HepG2 (cell line): ENCODE measurements around the gene RGS6. TPM values are rescaled to one million over a fixed set of nuclear protein-coding genes. Genes with fewer than 3 reads are reported as not detected.

Experiments
- ATAC-seq: fragments of 200-7000 bp; cut with Tn5 transposase; 3 replicates; pipeline ENCODE4 v1.9.1; 2020; ENCODE audit warnings: mild to moderate bottlenecking, moderate library complexity
- BruUV-seq: library from RNA; stranded (reverse); fragments of 400-500 nt; replicated peaks from 2 replicates; lab custom pipeline; 2021; lab: Mats Ljungman, UMichigan
- CTCF ChIA-PET: fragments of 300-600 bp; formaldehyde crosslinking; extraction: SDS; loops from one replicate; lab custom pipeline; 2021; ENCODE audit warnings: low total read pairs, inconsistent platforms, low intra/inter-chr PET ratio; lab: Yijun Ruan, JAX
- POLR2A ChIA-PET: fragments of 350-600 bp; sonication (Branson Sonifier 250); formaldehyde crosslinking; loops from one replicate; lab custom pipeline; 2020; ENCODE audit warnings: antibody characterized with exemption, inconsistent platforms; lab: Yijun Ruan, JAX
- DNase-seq: peaks from one replicate; pipeline ENCODE4 v3.0.0-alpha.2; 2015; ENCODE audit warnings: low spot score
- FAIRE-seq: peaks from 3 replicates; lab custom pipeline; 2011; peaks lifted over from hg19 to GRCh38; lab: Jason Lieb, UNC
- H2AFZ ChIP-seq: one replicate; pipeline ENCODE4 v1.6.1; 2011; ENCODE audit warnings: low read length, inconsistent platforms
- H3K27ac ChIP-seq: fragments of 300-600 bp; 3 replicates; pipeline ENCODE4 v1.8.0; 2011; ENCODE audit warnings: mixed run types, mild to moderate bottlenecking, mixed read lengths, low read length, inconsistent platforms; ENCODE audit not compliant: insufficient read depth; ENCODE audit errors: extremely low read length
- H3K27me3 ChIP-seq, 2 experiments: fragments of 200-600 bp in 1 of 2; 2 replicates in 1 of 2; 3 replicates in 1 of 2; pipeline versions ENCODE4 v1.6.0 to v1.8.0; 2011; ENCODE audit warnings: low read length in 2 of 2, mild to moderate bottlenecking in 2 of 2, moderate library complexity in 2 of 2, inconsistent platforms in 1 of 2; ENCODE audit not compliant: insufficient read depth in 2 of 2, control insufficient read depth in 1 of 2
- H3K36me3 ChIP-seq, 2 experiments: fragments of 200-600 bp in 1 of 2; replicated peaks in 1 of 2; 2 replicates in 1 of 2; 3 replicates in 1 of 2; pipeline versions ENCODE4 v1.5.1 to v1.8.0; 2011; ENCODE audit warnings: low read length in 2 of 2, inconsistent platforms in 1 of 2; ENCODE audit not compliant: insufficient read depth in 2 of 2, control insufficient read depth in 1 of 2
- H3K4me1 ChIP-seq: 2 replicates; pipeline ENCODE4 v1.5.1; 2012; ENCODE audit warnings: low read length, inconsistent platforms; ENCODE audit not compliant: insufficient read depth
- H3K4me2 ChIP-seq: 2 replicates; pipeline ENCODE4 v1.6.0; 2011; ENCODE audit warnings: low read depth, low read length, inconsistent platforms
- H3K4me3 ChIP-seq, 3 experiments: fragments of 200-600 bp in 1 of 3; sonication (generic), shearing (Covaris generic) in 1 of 3; replicated peaks in 1 of 3; 2 replicates each; pipeline ENCODE4 v1.5.1; 2011 to 2016; ENCODE audit warnings: low read length in 3 of 3, inconsistent platforms in 2 of 3, low read depth in 2 of 3, mild to moderate bottlenecking in 2 of 3, control low read depth in 1 of 3, mixed read lengths in 1 of 3; ENCODE audit not compliant: insufficient read depth in 1 of 3
- H3K79me2 ChIP-seq: one replicate; pipeline ENCODE4 v1.6.1; 2011; ENCODE audit warnings: low read length, inconsistent platforms; ENCODE audit not compliant: insufficient read depth
- H3K9ac ChIP-seq: 2 replicates; pipeline ENCODE4 v1.6.0; 2011; ENCODE audit warnings: mild to moderate bottlenecking, low read depth, low read length, inconsistent platforms; ENCODE audit not compliant: insufficient read depth
- H3K9me3 ChIP-seq: 2 replicates; pipeline ENCODE4 v1.5.1; 2012; ENCODE audit warnings: mild to moderate bottlenecking, low read length
- H4K20me1 ChIP-seq: 2 replicates; pipeline ENCODE4 v1.6.0; 2011; ENCODE audit warnings: inconsistent platforms, mild to moderate bottlenecking, low read length, moderate library complexity; ENCODE audit not compliant: insufficient read depth
- FOXO4 ChIP-seq: sonication (generic); formaldehyde crosslinking; conservative IDR thresholded peaks from 2 replicates; pipeline ENCODE4 v1.8.1; 2023; ENCODE audit warnings: missing genetic modification reagents
- MAFF ChIP-seq: IDR thresholded peaks from 2 replicates; pipeline ENCODE4 v1.6.1; 2011; ENCODE audit warnings: low read depth, low read length, improper control_type of control experiment
- MAFK ChIP-seq, 2 experiments: IDR thresholded peaks in 1 of 2; conservative IDR thresholded peaks in 1 of 2; 2 replicates each; pipeline ENCODE4 v1.6.1; 2011; ENCODE audit warnings: improper control_type of control experiment in 2 of 2, low read length in 2 of 2
- NPAS2 ChIP-seq: sonication (generic); formaldehyde crosslinking; IDR thresholded peaks from 2 replicates; pipeline ENCODE4 v1.8.0; 2022; ENCODE audit warnings: mild to moderate bottlenecking, missing genetic modification reagents, borderline replicate concordance
- WGBS: methylation state at CpG from one replicate; pipeline ENCODE4 v1.1.6; 2017; ENCODE audit warnings: low lambda C conversion rate; 5-methylcytosine and 5-hydroxymethylcytosine counted together
- in situ Hi-C: cut with HindIII; loops from 2 replicates; pipeline ENCODE4 v1.10.0; 2017; ENCODE audit warnings: low pct_unique_long_range_greater_than_20kb; ENCODE audit not compliant: extremely low pct_ligation_motif_present
- intact Hi-C: fragments of 100-400 bp; cut with micrococcal nuclease; formaldehyde crosslinking; loops from one replicate; pipeline ENCODE4 v1.10.0; 2022; ENCODE audit not compliant: unreplicated experiment
- polyA plus RNA-seq, 8 experiments: library from polyadenylated mRNA; depleted of rRNA in 3 of 8; stranded (reverse) in 7 of 8; unstranded in 1 of 8; fragments of >200 nt; fragmentation: Illumina TruSeq in 4 of 8; extraction: Trizol in 4 of 8; gene quantifications; 2 replicates each; pipeline versions ENCODE4 v1.2.1 to v1.2.3, GENCODE V29; 2011 to 2016; ENCODE audit warnings: low read depth in 4 of 8, missing spikeins in 1 of 8, mixed read lengths in 1 of 8; ENCODE audit not compliant: insufficient read depth in 1 of 8
- total RNA-seq, 5 experiments: library from RNA; depleted of rRNA; stranded (reverse); fragments of >200 nt; fragmentation: Illumina TruSeq; extraction: Trizol; gene quantifications; 2 replicates each; pipeline ENCODE4 v1.2.3, GENCODE V29; 2016; ENCODE audit warnings: low read depth in 1 of 5
- TF ChIP-seq, protein P1 (sequence below): sonication (generic); formaldehyde crosslinking; IDR thresholded peaks from 2 replicates; pipeline ENCODE4 v1.4.0; 2020; ENCODE audit warnings: missing genetic modification reagents

Gene RGS6
- total and polyA plus RNA-seq, 2 of the 13 experiments (the other 11 are each of a cell fraction or from before 2014, with no cell fraction given) = not detected

DNA sequence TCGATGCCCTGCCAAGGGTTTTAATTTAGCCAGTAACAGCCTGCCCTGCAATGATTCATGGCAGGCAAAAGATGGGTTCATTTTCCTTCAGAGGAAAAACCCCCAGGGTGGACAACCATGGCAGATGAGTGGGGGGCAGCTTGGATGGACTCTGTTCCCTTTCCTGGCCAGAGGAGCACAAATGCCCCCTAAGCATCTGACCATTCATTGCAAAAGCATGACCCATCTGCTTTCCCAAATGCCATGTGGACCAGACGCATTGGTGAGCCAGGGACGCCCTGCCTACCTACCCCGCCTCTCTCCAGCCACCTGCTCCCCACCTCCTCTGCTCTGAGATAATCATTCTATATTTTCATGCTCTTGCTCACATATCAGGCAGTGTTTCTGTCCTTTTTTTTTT, 679.8 kb downstream of the RGS6 start (continued):
- TF ChIP-seq, protein P1, sequence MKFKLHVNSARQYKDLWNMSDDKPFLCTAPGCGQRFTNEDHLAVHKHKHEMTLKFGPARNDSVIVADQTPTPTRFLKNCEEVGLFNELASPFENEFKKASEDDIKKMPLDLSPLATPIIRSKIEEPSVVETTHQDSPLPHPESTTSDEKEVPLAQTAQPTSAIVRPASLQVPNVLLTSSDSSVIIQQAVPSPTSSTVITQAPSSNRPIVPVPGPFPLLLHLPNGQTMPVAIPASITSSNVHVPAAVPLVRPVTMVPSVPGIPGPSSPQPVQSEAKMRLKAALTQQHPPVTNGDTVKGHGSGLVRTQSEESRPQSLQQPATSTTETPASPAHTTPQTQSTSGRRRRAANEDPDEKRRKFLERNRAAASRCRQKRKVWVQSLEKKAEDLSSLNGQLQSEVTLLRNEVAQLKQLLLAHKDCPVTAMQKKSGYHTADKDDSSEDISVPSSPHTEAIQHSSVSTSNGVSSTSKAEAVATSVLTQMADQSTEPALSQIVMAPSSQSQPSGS (CRISPR knock-in tag) = no peak
- TF ChIP-seq NPAS2 = no peak

- H3K9me3 ChIP-seq = no peaks in the 10 kb centered on the region
- no peak overlapping the region for H3K4me2 ChIP-seq
- no peak overlapping the region for H2AFZ ChIP-seq
- in situ Hi-C loops = no loop called here
- no peak overlapping the region for H3K27ac ChIP-seq
- H4K20me1 ChIP-seq = no peaks in the 10 kb centered on the region
- H3K9ac ChIP-seq = no peak overlapping the region
- POLR2A ChIA-PET = no interaction called here
- H3K4me1 ChIP-seq = no peaks in the 10 kb centered on the region
- 22% methylated on average over 5 of the region's 13 CpGs for WGBS
- CTCF ChIA-PET = no interaction called here
- no TSS peak for BruUV-seq
- intact Hi-C loops = no loop called here
- peaks cover 0 to 14% of the 10 kb centered on the region in 2 experiments; a peak in 2 of 5 replicates for H3K27me3 ChIP-seq
- TF ChIP-seq MAFF = 0 out of 2 replicates have a peak, but pooled peaks have one; percentile 2
- TF ChIP-seq MAFK (conservative IDR thresholded peaks at IDR 0.05 in 1 of 2, IDR thresholded peaks at IDR 0.05 in 1 of 2; ENCODE audit: low read length in 2 of 2) = peak; percentile 11 to 51; a peak in 2 of 4 replicates
- TF ChIP-seq FOXO4 (CRISPR knock-in tag) = no peak
- H3K36me3 ChIP-seq = no peaks in the 10 kb centered on the region
- FAIRE-seq = no peak
- no peak overlapping the region for H3K4me3 ChIP-seq
- ATAC-seq = no peak
- no peak for DNase-seq
- no peaks in the 10 kb centered on the region for H3K79me2 ChIP-seq
These were observed 681.2 kb downstream of the RGS6 start for GRCh38 chr14:72613231-72613974.
